Nephron progenitor cell (in vitro differentiated cells): Measurements from ENCODE around the gene CCND2.

Experiments used
- DNase-seq: peaks from one replicate; pipeline ENCODE4 v3.0.0; 2021
- H3K27ac Mint-ChIP-seq: 2 replicates; pipeline ENCODE4 v1.8.0; 2021; ENCODE audit warnings: mild to moderate bottlenecking, moderate library complexity, mixed read lengths
- H3K27me3 Mint-ChIP-seq: 2 replicates; pipeline ENCODE4 v1.8.0; 2021; ENCODE audit warnings: mild to moderate bottlenecking, low read depth, mixed read lengths; ENCODE audit not compliant: poor library complexity
- H3K36me3 Mint-ChIP-seq: 2 replicates; pipeline ENCODE4 v1.8.0; 2021; ENCODE audit warnings: low read depth, mixed read lengths
- H3K4me1 Mint-ChIP-seq: 2 replicates; pipeline ENCODE4 v1.8.0; 2021; ENCODE audit warnings: mixed read lengths
- H3K4me3 Mint-ChIP-seq: 2 replicates; pipeline ENCODE4 v1.8.0; 2021; ENCODE audit warnings: mild to moderate bottlenecking, moderate library complexity, mixed read lengths
- H3K9me3 Mint-ChIP-seq: 2 replicates; pipeline ENCODE4 v1.8.0; 2021; ENCODE audit warnings: mild to moderate bottlenecking, moderate library complexity, mixed read lengths
- TF ChIP-seq, protein P1 (sequence below): fragments of 200-600 bp; sonication (generic); IDR thresholded peaks from 2 replicates; pipeline ENCODE4 v1.5.0; 2021; ENCODE audit warnings: antibody characterized with exemption

CCND2 gene

DNA sequence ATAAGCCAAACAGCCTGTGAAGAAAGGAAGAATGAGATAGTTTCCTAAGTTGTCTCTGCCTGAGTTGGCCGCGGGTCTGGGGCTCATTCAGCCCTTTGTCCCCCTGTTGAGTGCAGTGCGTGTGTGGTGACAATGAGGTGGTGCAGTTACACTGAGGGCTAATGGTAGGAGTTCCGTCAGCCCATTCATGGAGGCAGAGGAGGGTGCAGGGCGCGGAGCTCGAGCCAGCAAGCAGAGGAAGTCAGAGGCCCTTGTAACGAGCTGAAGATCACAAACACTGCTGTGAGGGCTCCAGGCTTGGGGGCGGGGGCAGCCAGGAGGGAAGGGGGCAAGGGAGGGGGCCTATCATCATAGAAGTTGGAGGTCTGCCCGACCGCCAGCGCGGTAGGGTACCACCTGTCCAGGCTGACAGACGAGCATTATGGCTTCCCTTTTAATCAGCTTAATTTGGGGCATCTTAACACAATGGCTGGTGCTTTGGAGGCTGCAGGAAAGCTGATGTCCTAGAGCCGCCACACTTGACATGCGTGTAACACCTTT, 20.5 kb downstream of the CCND2 start:
- Mint-ChIP-seq H3K27ac (peak overlapping the region; percentile 98), H3K27me3 (no peaks in the 10 kb centered on the region), H3K36me3 (peaks cover 95% of the 10 kb centered on the region), H3K4me3 (no peak overlapping the region), H3K9me3 (no peaks in the 10 kb centered on the region), H3K4me1 (peaks cover 78% of the 10 kb centered on the region)
- DNase-seq = no peak
- TF ChIP-seq, protein P1, sequence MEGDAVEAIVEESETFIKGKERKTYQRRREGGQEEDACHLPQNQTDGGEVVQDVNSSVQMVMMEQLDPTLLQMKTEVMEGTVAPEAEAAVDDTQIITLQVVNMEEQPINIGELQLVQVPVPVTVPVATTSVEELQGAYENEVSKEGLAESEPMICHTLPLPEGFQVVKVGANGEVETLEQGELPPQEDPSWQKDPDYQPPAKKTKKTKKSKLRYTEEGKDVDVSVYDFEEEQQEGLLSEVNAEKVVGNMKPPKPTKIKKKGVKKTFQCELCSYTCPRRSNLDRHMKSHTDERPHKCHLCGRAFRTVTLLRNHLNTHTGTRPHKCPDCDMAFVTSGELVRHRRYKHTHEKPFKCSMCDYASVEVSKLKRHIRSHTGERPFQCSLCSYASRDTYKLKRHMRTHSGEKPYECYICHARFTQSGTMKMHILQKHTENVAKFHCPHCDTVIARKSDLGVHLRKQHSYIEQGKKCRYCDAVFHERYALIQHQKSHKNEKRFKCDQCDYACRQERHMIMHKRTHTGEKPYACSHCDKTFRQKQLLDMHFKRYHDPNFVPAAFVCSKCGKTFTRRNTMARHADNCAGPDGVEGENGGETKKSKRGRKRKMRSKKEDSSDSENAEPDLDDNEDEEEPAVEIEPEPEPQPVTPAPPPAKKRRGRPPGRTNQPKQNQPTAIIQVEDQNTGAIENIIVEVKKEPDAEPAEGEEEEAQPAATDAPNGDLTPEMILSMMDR = no peak

DNA sequence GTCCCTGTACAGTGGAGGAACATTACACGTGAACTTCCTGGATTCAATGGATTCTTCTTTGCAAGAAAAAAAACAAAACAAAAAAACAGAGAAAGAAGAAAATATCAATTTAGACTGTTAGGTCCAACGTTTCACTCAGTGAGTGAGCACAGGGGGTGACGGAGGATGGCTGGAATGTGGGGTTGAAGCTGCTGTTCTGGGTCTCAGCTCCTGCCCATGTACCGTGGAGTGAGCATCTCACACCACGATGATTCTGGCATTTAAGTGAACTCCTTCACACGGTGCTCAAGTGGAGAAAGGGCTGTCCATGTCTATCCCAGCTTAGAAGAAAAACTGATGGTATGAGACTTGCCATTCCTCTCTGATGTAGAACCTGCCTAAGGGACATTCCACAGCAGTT, 23.2 kb downstream of the CCND2 start:
- TF ChIP-seq, protein P1 = no peak
- no peaks in the 10 kb centered on the region for H3K27me3 Mint-ChIP-seq
- H3K27ac Mint-ChIP-seq = peak overlapping the region; percentile 82
- H3K9me3 Mint-ChIP-seq = no peaks in the 10 kb centered on the region
- no peak overlapping the region for H3K4me3 Mint-ChIP-seq
- H3K36me3 Mint-ChIP-seq = peaks cover 94% of the 10 kb centered on the region
- peaks cover 72% of the 10 kb centered on the region for H3K4me1 Mint-ChIP-seq
- no peak for DNase-seq

DNA sequence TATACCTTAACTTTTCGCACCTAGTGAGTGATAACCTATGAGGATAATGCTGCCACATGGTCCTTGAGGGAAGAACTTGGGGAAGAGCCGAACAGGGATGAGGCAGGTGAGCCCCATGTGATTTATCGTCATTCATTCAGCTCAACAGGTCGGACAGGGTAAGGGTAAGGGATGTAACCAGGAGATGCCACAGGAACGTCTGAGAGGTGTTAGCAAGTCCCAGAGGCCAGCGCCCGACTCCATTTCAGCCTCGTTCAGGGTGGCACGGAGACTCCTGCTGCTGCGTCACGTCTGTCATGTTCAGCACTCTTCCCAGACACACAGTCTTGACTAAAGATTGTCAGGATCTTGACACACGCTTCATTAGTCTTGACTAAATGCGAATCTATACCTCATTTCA, 24.1 kb downstream of the CCND2 start:
- Mint-ChIP-seq H3K4me1 (peaks cover 72% of the 10 kb centered on the region), H3K27me3 (no peaks in the 10 kb centered on the region), H3K27ac (peak overlapping the region; percentile 84), H3K36me3 (peaks cover 94% of the 10 kb centered on the region), H3K9me3 (no peaks in the 10 kb centered on the region), H3K4me3 (no peak overlapping the region)
- DNase-seq = no peak
- TF ChIP-seq, protein P1 = no peak

DNA sequence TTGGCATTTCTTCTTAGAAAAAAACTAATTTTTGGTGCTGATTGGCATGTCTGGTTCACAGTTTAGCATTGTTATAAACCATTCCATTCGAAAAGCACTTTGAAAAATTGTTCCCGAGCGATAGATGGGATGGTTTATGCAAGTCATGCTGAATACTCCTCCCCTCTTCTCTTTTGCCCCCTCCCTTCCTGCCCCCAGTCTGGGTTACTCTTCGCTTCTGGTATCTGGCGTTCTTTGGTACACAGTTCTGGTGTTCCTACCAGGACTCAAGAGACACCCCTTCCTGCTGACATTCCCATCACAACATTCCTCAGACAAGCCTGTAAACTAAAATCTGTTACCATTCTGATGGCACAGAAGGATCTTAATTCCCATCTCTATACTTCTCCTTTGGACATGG, 27.3 kb downstream of the CCND2 start:
- Mint-ChIP-seq H3K36me3 (peaks cover 91% of the 10 kb centered on the region), H3K27ac (no peak overlapping the region), H3K4me1 (peaks cover 55% of the 10 kb centered on the region), H3K9me3 (no peaks in the 10 kb centered on the region), H3K4me3 (no peak overlapping the region), H3K27me3 (no peaks in the 10 kb centered on the region)
- DNase-seq = no peak
- TF ChIP-seq, protein P1 = no peak

DNA sequence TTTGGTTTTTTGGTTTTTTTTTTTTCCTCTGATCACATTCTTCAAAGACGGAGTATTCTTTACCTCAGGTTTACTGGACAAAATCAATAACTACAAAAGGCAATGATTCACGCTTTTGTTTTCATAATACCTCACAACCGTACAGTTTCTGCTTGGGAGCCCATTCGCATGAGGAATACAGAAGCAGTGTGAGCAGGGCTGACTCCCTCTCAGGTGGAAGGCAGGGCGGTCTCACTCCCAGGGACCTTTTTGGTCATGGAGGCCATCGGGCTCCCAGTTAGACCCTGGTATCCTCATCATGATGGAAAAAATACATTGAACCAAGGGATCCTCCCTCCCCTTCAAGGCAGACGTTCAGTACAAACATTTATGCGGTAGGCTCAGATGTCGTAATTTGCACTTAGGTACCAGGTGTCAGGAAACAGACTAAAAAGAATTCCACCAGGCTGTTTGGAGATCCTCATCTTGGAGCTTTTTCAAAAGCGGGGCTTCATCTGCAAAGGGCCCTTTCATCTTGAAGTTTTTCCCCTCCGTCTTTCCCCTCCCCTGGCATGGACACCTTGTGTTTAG, 28.5 kb downstream of the CCND2 start:
- Mint-ChIP-seq H3K4me3 (no peak overlapping the region), H3K27ac (peak overlapping the region; percentile 97), H3K9me3 (no peaks in the 10 kb centered on the region), H3K36me3 (peaks cover 90% of the 10 kb centered on the region), H3K27me3 (no peaks in the 10 kb centered on the region), H3K4me1 (peaks cover 55% of the 10 kb centered on the region)
- DNase-seq = no peak
- TF ChIP-seq, protein P1 = no peak

DNA sequence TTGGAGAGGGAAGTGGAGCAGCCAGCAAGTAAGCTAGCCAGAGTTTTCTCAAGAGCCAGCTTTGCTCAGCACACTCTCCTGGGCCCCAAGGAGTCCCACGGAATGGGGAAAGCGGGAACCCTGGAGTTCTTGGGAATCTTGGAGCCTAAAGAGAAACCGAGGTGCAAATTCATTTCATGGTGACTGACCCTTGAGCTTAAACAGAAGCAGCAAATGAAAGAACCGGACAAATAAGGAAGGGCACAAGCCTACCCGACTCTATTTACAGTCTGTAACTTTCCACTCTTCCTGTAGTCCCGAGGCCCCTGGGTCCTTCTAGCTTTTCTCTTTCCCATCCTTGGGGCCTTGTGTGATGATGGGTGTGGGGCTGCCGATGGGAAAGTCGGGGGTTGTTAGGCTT, 29.3 kb downstream of the CCND2 start:
- Mint-ChIP-seq H3K4me3 (no peak overlapping the region), H3K9me3 (no peaks in the 10 kb centered on the region), H3K27ac (peak overlapping the region; percentile 97), H3K4me1 (peaks cover 60% of the 10 kb centered on the region), H3K36me3 (peaks cover 83% of the 10 kb centered on the region), H3K27me3 (no peaks in the 10 kb centered on the region)
- no peak for DNase-seq
- TF ChIP-seq, protein P1 = no peak
